ENCODE measurements around the gene EZR.

The EZR gene

DNA sequence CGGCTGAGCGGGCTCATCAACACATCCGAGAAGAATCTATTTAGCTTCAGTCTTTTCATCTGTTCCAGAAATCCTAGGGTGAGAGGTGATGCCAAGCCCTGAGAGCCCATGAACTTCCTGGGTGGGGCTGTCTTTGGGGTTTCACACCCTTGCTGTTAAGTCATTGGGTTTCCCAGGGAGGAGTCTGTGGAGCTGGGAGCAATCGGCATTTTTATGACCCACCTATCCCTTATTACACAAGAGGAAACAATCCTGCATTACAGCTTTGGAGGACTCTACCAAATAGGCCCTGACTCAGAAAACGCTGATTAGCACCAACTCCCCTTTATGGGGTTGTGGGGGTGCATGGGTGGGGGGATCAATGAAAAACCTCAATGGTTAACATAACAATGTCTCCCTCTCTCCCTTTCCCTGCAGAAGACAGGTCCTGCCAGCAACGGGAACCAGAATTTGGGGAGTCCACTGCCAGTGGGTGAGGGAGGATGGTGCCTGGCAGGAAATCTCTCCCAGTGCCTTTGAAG is 46.3 kb downstream of the EZR start:
- no peak for DNase-seq

GRCh38 chr6:158772172-158772571 is 47.0 kb downstream of the EZR start:
- no peak for DNase-seq

- DNase-seq: no peak
These were observed 47.6 kb downstream of the EZR start for GRCh38 chr6:158771399-158772152.

DNA sequence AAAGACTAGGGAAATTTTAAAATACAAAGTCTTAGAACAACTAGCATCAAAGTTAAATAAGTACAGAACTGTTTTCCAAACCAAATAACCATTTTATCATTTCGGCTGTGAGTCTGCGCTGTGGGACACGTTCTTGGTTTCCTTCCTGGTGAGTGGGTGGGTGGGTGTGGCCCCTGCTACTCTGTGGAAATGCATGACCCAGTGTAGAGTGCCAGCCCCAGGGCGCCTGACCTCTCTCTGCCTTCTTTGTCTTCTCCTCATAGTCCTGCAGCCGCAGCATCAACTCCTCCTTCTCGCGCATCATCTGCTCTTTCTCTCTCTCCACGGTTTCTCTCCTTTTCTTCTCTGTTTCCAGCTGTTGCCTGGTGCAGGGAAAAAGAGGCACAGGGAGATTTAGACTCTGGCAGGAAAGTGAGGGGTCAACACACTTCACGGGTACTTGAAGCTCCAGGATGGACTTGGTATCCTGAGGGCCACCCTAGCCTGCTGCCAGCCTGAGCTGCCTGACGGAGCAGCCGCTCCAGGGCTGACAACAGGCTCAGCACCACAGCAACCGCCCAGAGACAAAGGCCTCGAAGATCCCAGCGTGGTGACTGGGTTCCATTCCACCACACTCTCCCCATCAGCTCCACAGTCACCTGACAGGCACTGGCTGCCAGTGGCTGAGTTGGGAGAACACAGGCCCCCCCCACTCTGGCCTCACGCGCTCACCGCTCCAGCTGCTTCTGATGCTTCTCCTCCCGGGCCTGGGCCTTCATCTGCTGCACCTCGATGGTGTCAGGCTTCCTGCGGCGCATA is 48.4 kb downstream of the EZR start:
- no peak for DNase-seq

DNA sequence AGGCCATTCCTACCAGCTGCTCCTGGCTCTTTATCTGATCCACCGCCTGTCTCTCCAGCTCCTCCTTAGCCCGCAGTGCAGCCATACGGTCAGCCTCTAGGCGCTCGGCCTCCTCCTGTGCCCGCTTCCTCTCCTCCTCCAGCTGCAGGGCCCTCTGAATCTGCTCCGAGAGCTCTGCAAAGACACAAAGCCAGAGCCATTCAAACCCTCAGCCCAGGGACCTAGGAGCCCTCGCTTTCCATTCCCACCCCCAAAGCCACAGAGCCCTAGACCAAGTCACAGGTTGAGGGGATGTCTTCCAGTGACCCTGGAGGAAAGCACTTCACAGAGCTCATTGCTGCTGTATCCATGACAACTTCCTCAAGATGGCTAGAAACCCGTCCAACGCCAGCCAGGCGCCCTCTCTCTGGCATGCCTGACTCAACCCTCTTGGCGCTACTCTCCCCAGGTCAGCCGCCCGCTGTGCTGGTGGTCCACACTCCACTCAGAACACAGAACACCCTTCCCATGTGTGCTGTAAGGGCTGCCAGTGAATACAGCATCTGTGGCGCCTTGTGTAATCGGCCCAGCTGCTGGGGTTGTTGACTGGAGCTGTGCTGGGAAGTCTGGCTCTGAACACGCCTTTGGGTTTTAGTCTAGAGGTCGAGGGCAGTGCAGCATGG is 49.3 kb downstream of the EZR start:
- no peak for DNase-seq

GRCh38 chr6:158769234-158769770 is 49.9 kb downstream of the EZR start:
- DNase-seq: no peak

DNA sequence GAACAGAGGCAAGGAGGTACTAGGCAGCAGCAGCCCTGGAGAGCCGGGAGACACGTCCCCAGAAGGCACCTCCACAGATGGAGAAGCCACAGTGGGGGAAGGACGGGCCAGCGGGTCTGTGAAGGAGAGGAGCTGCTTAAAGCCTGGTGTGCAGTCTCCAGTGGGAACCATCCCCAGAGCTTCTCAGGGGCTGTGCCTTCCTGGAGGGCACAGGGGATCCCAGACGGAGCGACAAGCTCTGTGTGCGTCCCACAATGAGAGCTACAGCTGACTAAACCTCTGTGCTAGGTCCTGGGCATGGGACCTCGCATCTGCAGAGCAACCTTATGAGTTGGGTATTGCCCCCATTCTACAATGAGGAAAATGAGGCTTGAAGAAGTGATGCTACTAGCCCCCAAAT is 50.7 kb downstream of the EZR start:
- no peak for DNase-seq

GRCh38 chr6:158767709-158768108 is 51.5 kb downstream of the EZR start:
- no peak for DNase-seq

- no peak for DNase-seq
These were observed 52.3 kb downstream of the EZR start for GRCh38 chr6:158766621-158767455.

GRCh38 chr6:158765499-158766068 is 53.6 kb downstream of the EZR start:
- DNase-seq: no peak

GRCh38 chr6:158764926-158765325 is 54.2 kb downstream of the EZR start:
- DNase-seq: no peak

GRCh38 chr6:158764183-158764849 is 54.9 kb downstream of the EZR start:
- no peak for DNase-seq

DNA sequence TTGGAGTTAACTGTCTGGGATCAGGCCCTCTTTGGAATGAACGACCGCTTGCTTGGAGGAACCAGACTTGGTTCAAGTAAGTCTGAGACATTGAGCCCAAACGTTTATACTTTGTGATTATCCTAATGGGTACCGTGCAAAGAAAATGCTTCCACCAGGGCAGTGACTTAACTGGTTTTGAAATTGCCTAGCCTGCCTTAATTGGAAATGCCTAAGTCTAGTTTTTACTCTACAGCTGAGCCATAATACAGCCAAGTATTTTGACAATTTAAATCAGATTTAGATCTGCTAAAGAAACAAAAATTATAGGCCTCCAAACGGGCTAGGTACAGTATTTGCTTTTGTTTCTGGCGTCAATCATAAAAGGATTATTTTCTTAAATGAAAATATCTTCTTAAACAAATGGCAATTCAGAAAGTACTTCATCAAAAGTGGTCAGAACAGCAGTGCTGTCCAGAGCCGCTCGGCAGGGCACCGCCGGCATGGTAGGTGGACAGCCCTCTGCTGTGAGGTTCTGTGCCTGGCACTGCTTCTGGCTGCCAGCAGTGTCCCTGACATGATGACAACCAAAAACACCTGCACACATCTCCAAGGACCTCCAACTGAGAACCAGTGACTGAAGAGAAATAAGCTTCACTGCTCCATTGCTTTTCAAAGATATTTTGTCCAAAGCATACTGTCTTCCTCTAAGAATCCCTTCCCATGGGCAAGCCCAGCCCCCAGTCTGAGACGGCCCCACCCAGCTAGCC is 55.6 kb downstream of the EZR start:
- no peak for DNase-seq

DNA sequence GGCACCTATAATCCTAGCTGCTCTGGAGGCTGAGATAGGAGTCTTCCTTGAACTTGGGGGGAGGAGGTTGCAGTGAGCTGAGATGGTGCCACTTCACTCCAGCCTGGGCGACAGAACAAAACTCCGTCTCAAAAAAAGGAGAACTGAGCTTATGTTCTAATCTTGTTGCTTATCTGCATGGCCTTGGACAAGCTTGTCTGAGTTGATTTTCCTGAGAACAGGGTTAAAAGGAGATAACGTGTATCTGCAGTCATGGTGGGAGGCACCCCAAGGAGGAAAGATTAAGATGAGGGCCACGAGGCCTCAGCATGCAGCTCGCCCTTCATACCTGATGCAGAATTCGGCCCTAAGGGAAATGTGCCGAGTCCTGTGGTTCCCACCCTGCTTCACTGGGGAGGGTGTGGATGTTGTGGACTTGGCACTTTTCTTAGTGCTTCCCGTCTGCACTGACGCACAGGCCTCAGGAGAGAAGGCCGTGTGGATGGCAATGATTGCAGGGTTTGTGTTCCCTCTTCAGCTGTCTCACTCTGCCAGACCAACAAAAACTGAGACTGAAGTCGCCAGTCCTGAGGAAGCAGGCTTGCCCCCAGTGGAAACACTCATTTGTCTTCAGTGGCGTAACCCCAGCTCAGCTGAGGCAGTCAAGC is 56.3 kb downstream of the EZR start:
- no peak for DNase-seq

DNA sequence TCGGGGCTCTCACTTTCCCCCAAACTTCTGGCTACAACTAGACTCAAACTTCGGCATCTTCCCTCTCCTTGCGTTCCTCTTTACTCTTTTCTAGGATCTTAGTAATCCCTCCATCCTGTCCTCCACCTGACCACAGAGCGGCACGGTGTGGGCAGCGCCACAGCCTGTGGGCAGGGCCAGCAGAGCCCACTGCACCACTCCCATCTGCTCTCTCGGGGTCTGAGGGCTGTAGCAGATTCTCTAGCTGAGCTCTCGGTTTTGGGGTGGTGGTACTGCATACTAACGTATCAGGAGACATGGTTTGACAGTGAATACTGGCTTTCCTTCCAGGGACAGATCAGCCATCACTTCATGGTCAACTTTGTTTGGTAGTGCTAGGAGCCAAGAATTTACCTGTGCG is 57.4 kb downstream of the EZR start:
- no peak for DNase-seq

DNA sequence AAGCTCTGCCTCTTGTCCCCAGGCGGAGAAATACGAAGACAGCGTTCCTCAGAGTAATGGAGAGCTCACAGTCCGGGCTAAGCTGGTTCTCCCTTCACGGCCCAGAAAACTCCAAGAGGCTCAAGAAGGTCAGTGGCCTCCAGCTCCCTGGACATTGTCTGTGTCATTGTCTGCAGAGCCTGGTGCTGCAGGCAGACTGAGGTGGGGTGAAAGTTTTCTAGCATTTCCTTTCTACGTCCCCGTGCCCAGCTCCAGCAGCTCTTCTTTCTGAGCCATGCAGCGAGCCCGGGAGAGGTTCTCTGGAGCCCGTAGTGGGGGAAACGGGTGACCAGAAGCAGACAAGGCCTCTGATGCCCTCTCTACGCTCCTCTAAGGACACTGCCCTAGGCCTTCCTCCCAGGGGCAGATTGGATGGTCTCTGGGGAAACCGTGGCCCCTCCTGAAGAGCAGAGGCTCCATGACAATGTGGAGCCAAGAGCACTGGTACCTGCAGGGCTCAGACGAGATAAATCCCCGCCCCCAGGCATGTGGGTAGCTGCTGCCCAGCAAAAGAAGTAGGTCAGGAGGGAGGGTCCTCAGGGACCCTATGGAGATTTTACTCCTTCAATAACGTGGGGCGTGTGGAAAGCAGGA is 58.4 kb downstream of the EZR start:
- DNase-seq: no peak

DNA sequence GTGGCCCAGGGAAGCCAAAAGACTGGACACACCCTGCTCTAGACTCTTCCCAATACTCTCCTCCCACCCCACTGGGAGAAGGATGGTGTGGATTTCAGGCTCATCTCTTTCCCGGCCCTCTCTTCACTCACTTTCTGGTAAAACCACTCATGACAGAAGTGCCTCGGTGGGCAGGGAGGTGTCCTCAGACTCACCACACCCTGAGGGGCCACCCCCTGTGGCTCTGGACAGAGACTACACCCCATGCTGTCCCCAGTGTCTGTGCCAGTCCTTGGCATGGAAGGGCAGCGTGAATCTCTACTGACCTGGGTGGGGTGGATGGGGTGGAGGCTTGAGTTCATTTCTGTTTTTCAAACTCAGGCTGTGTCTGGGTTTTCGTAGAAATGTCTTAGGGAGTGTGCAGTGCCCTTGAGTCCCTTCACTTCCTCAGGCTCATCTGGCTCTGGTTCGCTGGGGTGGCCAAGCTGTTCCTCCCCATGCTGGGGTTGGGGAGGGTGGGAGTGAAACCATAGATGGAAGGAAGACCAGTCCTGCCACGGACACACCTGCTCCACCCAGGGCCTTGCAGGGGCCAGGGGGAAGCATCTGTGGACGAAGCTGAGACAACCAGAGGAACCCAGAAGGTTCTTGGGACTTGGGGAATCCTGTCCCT is 59.1 kb downstream of the EZR start:
- DNase-seq: no peak

- peak; percentile 49 for DNase-seq
These were observed 60.2 kb downstream of the EZR start for GRCh38 chr6:158758941-158759479.

DNA sequence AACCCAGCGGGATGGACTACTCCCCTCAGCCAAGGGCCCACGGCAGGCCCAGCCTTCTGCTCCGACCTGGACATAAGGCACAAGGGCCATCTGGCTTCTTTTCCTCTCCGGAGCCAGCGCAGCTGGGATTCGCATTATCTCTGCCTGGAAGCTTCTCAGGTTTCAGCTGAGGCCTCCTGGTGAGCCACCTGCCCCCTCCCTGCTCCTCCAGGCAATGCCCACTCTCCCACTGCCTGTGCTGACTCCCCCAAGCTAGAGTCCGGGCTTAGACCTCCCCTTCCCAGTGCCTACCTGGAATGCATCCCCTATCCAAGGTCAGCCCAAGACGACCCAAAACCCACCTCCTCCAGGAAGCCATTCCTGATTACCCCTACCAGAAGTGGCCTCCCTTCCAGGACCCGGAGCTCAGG is 60.7 kb downstream of the EZR start:
- DNase-seq: peak; percentile 83
